PFSK-1 (cell line): ENCODE measurements around the gene ENPEP.

Source experiments
- FOXP2 ChIP-seq: optimal IDR thresholded peaks from 2 replicates; pipeline ENCODE3; 2011; ENCODE audit warnings: borderline replicate concordance, control low read depth, inconsistent platforms; ENCODE audit not compliant: insufficient read depth; ENCODE audit errors: extremely low read length, extremely low read depth
- POLR2AphosphoS5 ChIP-seq: IDR thresholded peaks from 2 replicates; pipeline ENCODE4 v1.6.1; 2012; ENCODE audit warnings: low read depth, mild to moderate bottlenecking, control low read depth, low read length, moderate library complexity
- SIN3A ChIP-seq: IDR thresholded peaks from 2 replicates; pipeline ENCODE4 v1.6.1; 2012; ENCODE audit warnings: mild to moderate bottlenecking, low read length, moderate library complexity, borderline replicate concordance; ENCODE audit not compliant: insufficient read depth
- TAF1 ChIP-seq: IDR thresholded peaks from 2 replicates; pipeline ENCODE4 v1.6.1; 2012; ENCODE audit warnings: low read length, control low read depth, borderline replicate concordance; ENCODE audit not compliant: insufficient read depth
- TF ChIP-seq, protein P1 (sequence below), 2 experiments: IDR thresholded peaks; 2 replicates each; pipeline versions ENCODE4 v1.6.1 to v1.8.0; 2011 to 2012; ENCODE audit warnings: low read depth in 2 of 2, low read length in 2 of 2, control low read depth in 1 of 2, inconsistent platforms in 1 of 2, mild to moderate bottlenecking in 1 of 2, moderate library complexity in 1 of 2; ENCODE audit not compliant: insufficient read depth in 1 of 2

The ENPEP gene

DNA sequence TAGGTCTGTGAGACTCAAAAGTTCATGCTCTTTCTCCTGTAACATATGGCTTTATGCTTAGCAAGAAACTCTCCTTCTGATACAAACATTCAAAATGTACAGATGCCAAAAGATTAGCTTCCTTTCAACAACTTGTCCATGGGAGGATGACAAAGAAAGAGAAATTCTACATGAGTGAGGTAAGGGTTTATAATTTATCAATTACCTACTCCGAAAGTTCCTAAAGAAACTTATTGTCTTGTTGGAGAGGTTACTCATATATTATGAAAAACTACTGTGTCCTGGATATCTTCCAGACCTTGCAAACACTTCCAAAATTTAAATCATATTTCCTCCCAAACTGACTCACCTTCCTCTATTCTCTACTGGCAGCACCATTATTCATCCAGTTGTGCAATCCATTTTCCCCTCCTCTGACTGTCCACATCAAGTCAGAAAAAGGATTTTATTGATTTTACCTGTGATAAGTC, 65.1 kb downstream of the ENPEP start:
- TF ChIP-seq TAF1 (no peak), FOXP2 (no peak), SIN3A (no peak), POLR2AphosphoS5 (no peak)
- TF ChIP-seq, protein P1, sequence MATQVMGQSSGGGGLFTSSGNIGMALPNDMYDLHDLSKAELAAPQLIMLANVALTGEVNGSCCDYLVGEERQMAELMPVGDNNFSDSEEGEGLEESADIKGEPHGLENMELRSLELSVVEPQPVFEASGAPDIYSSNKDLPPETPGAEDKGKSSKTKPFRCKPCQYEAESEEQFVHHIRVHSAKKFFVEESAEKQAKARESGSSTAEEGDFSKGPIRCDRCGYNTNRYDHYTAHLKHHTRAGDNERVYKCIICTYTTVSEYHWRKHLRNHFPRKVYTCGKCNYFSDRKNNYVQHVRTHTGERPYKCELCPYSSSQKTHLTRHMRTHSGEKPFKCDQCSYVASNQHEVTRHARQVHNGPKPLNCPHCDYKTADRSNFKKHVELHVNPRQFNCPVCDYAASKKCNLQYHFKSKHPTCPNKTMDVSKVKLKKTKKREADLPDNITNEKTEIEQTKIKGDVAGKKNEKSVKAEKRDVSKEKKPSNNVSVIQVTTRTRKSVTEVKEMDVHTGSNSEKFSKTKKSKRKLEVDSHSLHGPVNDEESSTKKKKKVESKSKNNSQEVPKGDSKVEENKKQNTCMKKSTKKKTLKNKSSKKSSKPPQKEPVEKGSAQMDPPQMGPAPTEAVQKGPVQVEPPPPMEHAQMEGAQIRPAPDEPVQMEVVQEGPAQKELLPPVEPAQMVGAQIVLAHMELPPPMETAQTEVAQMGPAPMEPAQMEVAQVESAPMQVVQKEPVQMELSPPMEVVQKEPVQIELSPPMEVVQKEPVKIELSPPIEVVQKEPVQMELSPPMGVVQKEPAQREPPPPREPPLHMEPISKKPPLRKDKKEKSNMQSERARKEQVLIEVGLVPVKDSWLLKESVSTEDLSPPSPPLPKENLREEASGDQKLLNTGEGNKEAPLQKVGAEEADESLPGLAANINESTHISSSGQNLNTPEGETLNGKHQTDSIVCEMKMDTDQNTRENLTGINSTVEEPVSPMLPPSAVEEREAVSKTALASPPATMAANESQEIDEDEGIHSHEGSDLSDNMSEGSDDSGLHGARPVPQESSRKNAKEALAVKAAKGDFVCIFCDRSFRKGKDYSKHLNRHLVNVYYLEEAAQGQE (IDR thresholded peaks at IDR 0.05; ENCODE audit: insufficient read depth in 1 of 2, low read depth in 2 of 2, low read length in 2 of 2): no peak

DNA sequence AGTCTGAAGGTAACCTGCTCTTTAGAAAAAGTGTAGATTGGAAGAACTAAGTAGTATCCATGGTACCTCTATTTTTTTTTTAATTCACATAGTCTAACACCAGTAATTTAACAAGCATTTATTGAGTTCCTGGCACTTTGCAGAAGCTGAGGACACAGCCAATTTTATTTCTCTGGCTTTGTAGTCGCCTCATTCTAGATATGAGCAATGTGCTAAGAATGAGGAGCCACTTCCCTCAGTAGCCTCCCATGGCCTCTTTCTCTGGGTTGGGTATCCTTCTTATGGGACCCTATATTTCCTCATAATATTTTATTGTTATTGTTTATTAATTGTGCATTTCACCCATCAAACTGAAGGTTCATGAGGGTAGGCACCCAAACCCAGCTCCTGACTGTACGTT, 67.6 kb downstream of the ENPEP start:
- TF ChIP-seq TAF1: no peak
- TF ChIP-seq, protein P1 (IDR thresholded peaks at IDR 0.05; ENCODE audit: insufficient read depth in 1 of 2, low read depth in 2 of 2, low read length in 2 of 2): no peak

DNA sequence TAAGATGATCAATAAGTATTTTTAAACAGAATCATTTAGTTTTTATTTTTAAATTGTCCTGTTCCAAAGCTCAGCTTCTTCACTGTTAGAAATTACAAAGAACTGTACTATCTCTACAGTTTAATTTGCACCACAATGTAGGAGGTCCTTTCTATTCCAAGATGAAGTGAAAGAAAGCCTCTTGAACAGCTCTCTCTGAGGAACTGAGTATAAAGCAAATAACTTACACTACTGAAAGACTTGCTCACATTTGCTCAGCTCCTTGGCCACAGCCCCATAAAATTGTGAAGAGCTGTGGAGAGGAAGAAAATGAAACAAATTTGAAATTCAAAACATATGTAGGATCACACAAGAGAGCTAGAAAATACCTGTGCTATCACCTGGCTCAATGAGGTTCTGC, 68.6 kb downstream of the ENPEP start:
- TF ChIP-seq SIN3A (no peak), FOXP2 (no peak), TAF1 (no peak), POLR2AphosphoS5 (no peak)
- TF ChIP-seq, protein P1 (IDR thresholded peaks at IDR 0.05; ENCODE audit: insufficient read depth in 1 of 2, low read depth in 2 of 2, low read length in 2 of 2): no peak

DNA sequence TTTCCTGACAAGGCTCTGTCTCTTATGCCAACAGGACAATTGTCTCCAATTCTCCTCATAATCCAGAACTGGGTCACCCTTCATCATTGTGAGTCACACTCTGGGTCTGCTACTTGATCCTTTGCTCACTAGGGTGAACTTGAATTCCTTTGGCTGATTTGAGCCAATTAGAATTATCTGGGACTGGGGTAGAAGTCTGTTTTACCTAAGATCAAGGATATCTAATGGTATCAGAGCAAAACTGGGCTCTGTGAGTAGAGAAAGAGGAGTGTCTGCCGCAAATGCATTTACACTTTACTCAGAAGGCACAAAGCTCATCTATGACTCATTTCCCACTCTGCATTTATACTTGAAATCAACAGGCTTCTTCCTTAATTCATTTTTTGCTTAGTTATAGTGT, 74.3 kb downstream of the ENPEP start:
- TF ChIP-seq POLR2AphosphoS5 (no peak), TAF1 (no peak), SIN3A (no peak), FOXP2 (no peak)
- TF ChIP-seq, protein P1 (IDR thresholded peaks at IDR 0.05; ENCODE audit: insufficient read depth in 1 of 2, low read depth in 2 of 2, low read length in 2 of 2): no peak

DNA sequence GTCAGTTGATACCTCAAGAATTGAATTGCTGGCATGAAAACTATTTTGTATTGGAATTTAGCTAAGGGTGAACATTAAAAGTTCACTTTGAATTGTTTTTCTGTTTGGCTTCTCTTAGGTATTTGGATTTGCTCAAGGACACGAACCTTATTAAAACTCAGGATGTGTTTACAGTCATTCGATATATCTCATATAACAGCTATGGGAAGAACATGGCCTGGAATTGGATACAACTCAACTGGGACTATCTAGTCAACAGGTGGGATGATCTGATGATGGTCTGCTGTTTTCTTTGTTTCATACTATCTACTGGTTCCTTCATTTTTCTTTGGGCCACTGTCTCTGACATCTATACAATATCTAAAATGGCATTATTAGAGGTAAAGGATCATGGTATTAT, 77.2 kb downstream of the ENPEP start:
- TF ChIP-seq TAF1: no peak
- TF ChIP-seq SIN3A: no peak
- TF ChIP-seq POLR2AphosphoS5: no peak
- TF ChIP-seq, protein P1 (IDR thresholded peaks at IDR 0.05; ENCODE audit: insufficient read depth in 1 of 2, low read depth in 2 of 2, low read length in 2 of 2): no peak
- TF ChIP-seq FOXP2: no peak
